Activated CD8-positive, alpha-beta T cell treated with anti-CD3 and anti-CD28 coated beads for 36 hours (primary cell): ENCODE results near the gene HSPA12A. TPM values are rescaled to one million over a fixed set of nuclear protein-coding genes. Genes with fewer than 3 reads are reported as not detected.

Experiments used
- ATAC-seq: fragments of 200-7000 bp; cut with Tn5 transposase; one replicate; pipeline ENCODE4 v1.10.0; 2021; ENCODE audit warnings: mild to moderate bottlenecking, moderate library complexity
- CTCF ChIA-PET: fragments of 350-600 bp; sonication (Branson Sonifier 250); formaldehyde crosslinking; loops from one replicate; lab custom pipeline; 2021; ENCODE audit warnings: antibody characterized with exemption; lab: Charles Lee
- POLR2A ChIA-PET: fragments of 350-600 bp; sonication (Branson Sonifier 250); formaldehyde crosslinking; loops from one replicate; lab custom pipeline; 2021; ENCODE audit warnings: antibody characterized with exemption; lab: Charles Lee
- DNase-seq: peaks from one replicate; pipeline ENCODE4 v3.0.0-alpha.2; 2020
- H3K27ac Mint-ChIP-seq: one replicate; pipeline ENCODE4 v1.8.0; 2021; ENCODE audit warnings: mild to moderate bottlenecking, mixed read lengths
- H3K27me3 Mint-ChIP-seq: one replicate; pipeline ENCODE4 v1.8.0; 2021; ENCODE audit warnings: mixed read lengths
- H3K36me3 Mint-ChIP-seq: one replicate; pipeline ENCODE4 v1.8.0; 2021; ENCODE audit warnings: low read depth, mixed read lengths
- H3K4me1 Mint-ChIP-seq: one replicate; pipeline ENCODE4 v1.8.0; 2021; ENCODE audit warnings: low read depth, mixed read lengths
- H3K4me3 Mint-ChIP-seq: one replicate; pipeline ENCODE4 v1.8.0; 2021; ENCODE audit warnings: mild to moderate bottlenecking, moderate library complexity, mixed read lengths
- H3K9me3 Mint-ChIP-seq: one replicate; pipeline ENCODE4 v1.8.0; 2021; ENCODE audit warnings: mixed read lengths
- intact Hi-C: fragments of 100-400 bp; cut with micrococcal nuclease; formaldehyde crosslinking; loops from one replicate; pipeline ENCODE4 v1.10.0; 2022
- total RNA-seq, 2 experiments: library from RNA; stranded (reverse); gene quantifications; one replicate each; pipeline ENCODE4 v1.2.3, GENCODE V29; 2021
- TF ChIP-seq, protein P1 (sequence below): fragments of 200-600 bp; IDR thresholded peaks from one replicate; pipeline ENCODE4 v1.8.0; 2022; ENCODE audit warnings: antibody characterized with exemption, mild to moderate bottlenecking

The HSPA12A gene
- total RNA-seq, 2 experiments from 2014 or later, result 0.07 TPM; not detected in 1

GRCh38 chr10:116698364-116698763 lies 44.0 kb downstream of the HSPA12A start:
- TF ChIP-seq, protein P1, sequence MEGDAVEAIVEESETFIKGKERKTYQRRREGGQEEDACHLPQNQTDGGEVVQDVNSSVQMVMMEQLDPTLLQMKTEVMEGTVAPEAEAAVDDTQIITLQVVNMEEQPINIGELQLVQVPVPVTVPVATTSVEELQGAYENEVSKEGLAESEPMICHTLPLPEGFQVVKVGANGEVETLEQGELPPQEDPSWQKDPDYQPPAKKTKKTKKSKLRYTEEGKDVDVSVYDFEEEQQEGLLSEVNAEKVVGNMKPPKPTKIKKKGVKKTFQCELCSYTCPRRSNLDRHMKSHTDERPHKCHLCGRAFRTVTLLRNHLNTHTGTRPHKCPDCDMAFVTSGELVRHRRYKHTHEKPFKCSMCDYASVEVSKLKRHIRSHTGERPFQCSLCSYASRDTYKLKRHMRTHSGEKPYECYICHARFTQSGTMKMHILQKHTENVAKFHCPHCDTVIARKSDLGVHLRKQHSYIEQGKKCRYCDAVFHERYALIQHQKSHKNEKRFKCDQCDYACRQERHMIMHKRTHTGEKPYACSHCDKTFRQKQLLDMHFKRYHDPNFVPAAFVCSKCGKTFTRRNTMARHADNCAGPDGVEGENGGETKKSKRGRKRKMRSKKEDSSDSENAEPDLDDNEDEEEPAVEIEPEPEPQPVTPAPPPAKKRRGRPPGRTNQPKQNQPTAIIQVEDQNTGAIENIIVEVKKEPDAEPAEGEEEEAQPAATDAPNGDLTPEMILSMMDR, result no peak
- Mint-ChIP-seq H3K36me3 (no peaks in the 10 kb centered on the region), H3K9me3 (no peaks in the 10 kb centered on the region), H3K27me3 (peaks cover 36% of the 10 kb centered on the region), H3K27ac (no peak overlapping the region), H3K4me3 (no peak overlapping the region), H3K4me1 (no peaks in the 10 kb centered on the region)
- intact Hi-C loops, result no loop called here
- ChIA-PET POLR2A (no interaction called here), CTCF (interaction anchor here (1.2 kb wide), 1 partner anchor 16 kb away, joined by 3 read pairs; no protein-coding TSS in a partner anchor)
- DNase-seq (no peak), ATAC-seq (no peak)

- Mint-ChIP-seq H3K9me3 (no peaks in the 10 kb centered on the region), H3K27me3 (peaks cover 33% of the 10 kb centered on the region), H3K36me3 (no peaks in the 10 kb centered on the region), H3K4me1 (no peaks in the 10 kb centered on the region), H3K27ac (no peak overlapping the region), H3K4me3 (no peak overlapping the region)
- POLR2A ChIA-PET, result no interaction called here
- TF ChIP-seq, protein P1, result no peak
- no peak for DNase-seq
- CTCF ChIA-PET, result no interaction called here
- intact Hi-C loops, result no loop called here
- no peak for ATAC-seq
Observed at GRCh38 chr10:116697816-116698215, 44.5 kb downstream of the HSPA12A start.

DNA sequence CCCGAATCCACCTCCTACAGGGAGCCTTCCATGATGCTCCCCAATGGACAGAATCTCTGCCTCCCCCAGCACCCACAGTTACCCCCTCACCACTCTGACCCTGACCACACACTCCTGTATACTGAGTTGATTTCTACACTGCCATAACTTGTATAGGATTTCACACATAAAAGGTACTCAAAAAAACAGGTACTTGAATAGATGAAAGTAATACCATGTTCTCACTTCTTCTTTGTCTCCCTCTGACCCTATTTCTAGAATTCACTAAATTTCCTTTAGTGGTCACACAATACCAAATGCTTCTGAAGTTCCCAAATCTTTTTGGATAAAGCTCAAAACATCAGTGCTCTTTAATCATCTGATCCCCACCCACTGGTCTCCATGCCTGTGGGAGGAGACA lies 45.4 kb downstream of the HSPA12A start:
- Mint-ChIP-seq H3K36me3 (no peaks in the 10 kb centered on the region), H3K27ac (no peak overlapping the region), H3K4me1 (no peaks in the 10 kb centered on the region), H3K9me3 (no peaks in the 10 kb centered on the region), H3K4me3 (no peak overlapping the region), H3K27me3 (peaks cover 28% of the 10 kb centered on the region)
- ChIA-PET CTCF (no interaction called here), POLR2A (no interaction called here)
- TF ChIP-seq, protein P1, result no peak
- no peak for DNase-seq
- intact Hi-C loops, result no loop called here
- no peak for ATAC-seq

DNA sequence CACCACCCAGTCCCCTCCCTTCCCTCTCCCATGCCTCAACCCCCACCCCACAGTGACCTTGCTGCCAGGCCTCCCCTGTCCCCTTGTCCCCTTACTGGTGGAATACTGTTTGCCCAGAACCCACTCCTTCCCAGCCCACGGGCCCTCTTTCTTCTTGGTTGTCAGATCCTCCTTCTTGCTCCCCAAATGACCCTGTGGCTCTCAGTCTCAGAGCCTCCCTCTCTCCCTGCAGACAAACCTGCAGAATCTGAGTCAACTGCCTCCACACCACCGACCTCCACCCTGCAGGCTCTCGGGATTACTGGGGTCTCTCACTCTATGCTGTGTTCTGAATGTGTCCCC lies 47.5 kb downstream of the HSPA12A start:
- H3K27me3 Mint-ChIP-seq, result peaks cover 33% of the 10 kb centered on the region
- no peak for ATAC-seq
- ChIA-PET POLR2A (no interaction called here), CTCF (no interaction called here)
- intact Hi-C loops, result no loop called here
- no peak overlapping the region for H3K27ac Mint-ChIP-seq
- no peaks in the 10 kb centered on the region for H3K4me1 Mint-ChIP-seq
- no peaks in the 10 kb centered on the region for H3K36me3 Mint-ChIP-seq
- H3K9me3 Mint-ChIP-seq, result no peaks in the 10 kb centered on the region
- H3K4me3 Mint-ChIP-seq, result no peak overlapping the region
- DNase-seq, result no peak
- TF ChIP-seq, protein P1, result no peak

DNA sequence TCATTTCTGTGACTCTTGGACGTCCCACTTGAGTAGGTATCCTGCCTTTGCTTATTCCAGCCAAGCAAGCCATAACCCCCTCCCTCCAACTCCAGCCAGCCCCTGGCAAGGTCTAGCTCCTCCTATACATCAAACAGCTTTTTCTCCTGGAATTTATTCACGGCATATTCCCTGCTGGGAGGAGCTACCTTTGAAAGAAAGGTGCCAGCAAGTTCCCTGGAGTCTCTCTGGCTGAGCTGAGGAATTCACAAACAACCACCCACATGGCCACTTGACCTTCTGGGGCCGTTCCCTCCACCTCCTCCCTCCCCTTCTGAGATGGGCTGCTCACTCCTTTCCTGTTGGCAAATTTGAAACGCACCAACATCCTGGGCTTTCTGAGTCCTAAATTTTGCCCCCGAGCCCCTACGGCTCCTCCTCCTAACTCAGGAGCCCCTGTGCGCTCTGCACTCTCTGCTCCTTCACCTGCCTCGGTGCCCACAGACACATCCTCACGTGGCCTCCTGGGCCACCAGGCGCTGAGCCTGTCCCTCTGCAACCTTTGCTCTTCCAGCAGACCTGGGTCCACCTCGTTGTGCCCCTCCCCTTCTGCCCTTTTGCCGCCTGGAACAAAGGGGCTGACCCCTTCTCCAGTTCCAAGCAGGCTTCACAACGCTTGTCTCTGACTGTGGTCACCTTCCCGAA lies 48.0 kb downstream of the HSPA12A start:
- no peaks in the 10 kb centered on the region for H3K9me3 Mint-ChIP-seq
- peaks cover 33% of the 10 kb centered on the region for H3K27me3 Mint-ChIP-seq
- H3K4me1 Mint-ChIP-seq, result no peaks in the 10 kb centered on the region

More for the DNA sequence above, 48.0 kb downstream of the HSPA12A start:
- ChIA-PET CTCF (no interaction called here), POLR2A (no interaction called here)
- Mint-ChIP-seq H3K36me3 (no peaks in the 10 kb centered on the region), H3K27ac (no peak overlapping the region), H3K4me3 (no peak overlapping the region)
- no peak for ATAC-seq
- DNase-seq, result no peak
- TF ChIP-seq, protein P1, result no peak
- intact Hi-C loops, result no loop called here
